ENCODE results near the gene ARHGAP32.

The ARHGAP32 gene

DNA sequence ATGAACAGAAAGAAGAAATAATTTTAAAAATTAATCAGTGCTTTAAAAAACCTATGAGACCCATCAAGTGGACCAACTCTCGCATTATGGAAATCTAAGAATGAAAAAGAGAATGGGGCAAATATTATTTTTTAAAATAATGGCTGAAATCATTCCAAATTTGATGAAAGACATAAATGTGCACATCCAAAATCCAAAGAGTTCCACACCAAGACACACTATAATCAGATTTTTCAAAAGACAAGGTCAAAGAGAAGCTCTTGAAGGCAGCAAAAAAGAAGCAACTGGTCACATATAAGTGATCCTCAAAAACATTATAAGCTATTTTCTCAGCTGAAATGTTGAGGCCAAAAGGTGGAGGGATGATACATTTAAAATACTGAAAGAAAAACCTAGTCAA, 85.3 kb downstream of the ARHGAP32 start:
- in situ Hi-C loops (cut with MboI; ENCODE audit: low pct_unique_long_range_greater_than_20kb, low sequenced_read_pairs, unreplicated experiment) = loop anchor here (25.0 kb wide), 1 partner anchor 206 kb away; no protein-coding TSS in a partner anchor
- TF ChIP-seq, protein P1, sequence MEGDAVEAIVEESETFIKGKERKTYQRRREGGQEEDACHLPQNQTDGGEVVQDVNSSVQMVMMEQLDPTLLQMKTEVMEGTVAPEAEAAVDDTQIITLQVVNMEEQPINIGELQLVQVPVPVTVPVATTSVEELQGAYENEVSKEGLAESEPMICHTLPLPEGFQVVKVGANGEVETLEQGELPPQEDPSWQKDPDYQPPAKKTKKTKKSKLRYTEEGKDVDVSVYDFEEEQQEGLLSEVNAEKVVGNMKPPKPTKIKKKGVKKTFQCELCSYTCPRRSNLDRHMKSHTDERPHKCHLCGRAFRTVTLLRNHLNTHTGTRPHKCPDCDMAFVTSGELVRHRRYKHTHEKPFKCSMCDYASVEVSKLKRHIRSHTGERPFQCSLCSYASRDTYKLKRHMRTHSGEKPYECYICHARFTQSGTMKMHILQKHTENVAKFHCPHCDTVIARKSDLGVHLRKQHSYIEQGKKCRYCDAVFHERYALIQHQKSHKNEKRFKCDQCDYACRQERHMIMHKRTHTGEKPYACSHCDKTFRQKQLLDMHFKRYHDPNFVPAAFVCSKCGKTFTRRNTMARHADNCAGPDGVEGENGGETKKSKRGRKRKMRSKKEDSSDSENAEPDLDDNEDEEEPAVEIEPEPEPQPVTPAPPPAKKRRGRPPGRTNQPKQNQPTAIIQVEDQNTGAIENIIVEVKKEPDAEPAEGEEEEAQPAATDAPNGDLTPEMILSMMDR (IDR thresholded peaks at IDR 0.05; ENCODE audit: extremely low read depth, insufficient read depth, missing control alignments) = no peak

GRCh38 chr11:129102756-129103155, 89.4 kb downstream of the ARHGAP32 start:
- TF ChIP-seq, protein P1 (IDR thresholded peaks at IDR 0.05; ENCODE audit: extremely low read depth, insufficient read depth, missing control alignments) = no peak
- in situ Hi-C loops (cut with MboI; ENCODE audit: low pct_unique_long_range_greater_than_20kb, low sequenced_read_pairs, unreplicated experiment) = loop anchor here (25.0 kb wide), 1 partner anchor 210 kb away; no protein-coding TSS in a partner anchor
- DNase-seq (ENCODE audit: low spot score) = no peak

More for the DNA sequence above, 85.3 kb downstream of the ARHGAP32 start:
- no peak for DNase-seq (ENCODE audit: low spot score)

- no peak for DNase-seq (ENCODE audit: low spot score)
- in situ Hi-C loops (cut with MboI; ENCODE audit: low pct_unique_long_range_greater_than_20kb, low sequenced_read_pairs, unreplicated experiment) = loop anchor here (25.0 kb wide), 1 partner anchor 210 kb away; no protein-coding TSS in a partner anchor
- TF ChIP-seq, protein P1 (IDR thresholded peaks at IDR 0.05; ENCODE audit: extremely low read depth, insufficient read depth, missing control alignments) = no peak
Measured at GRCh38 chr11:129102225-129102624, 89.9 kb downstream of the ARHGAP32 start.

- no peak for DNase-seq (ENCODE audit: low spot score)
- TF ChIP-seq, protein P1 (IDR thresholded peaks at IDR 0.05; ENCODE audit: extremely low read depth, insufficient read depth, missing control alignments) = no peak
- in situ Hi-C loops (cut with MboI; ENCODE audit: low pct_unique_long_range_greater_than_20kb, low sequenced_read_pairs, unreplicated experiment) = no loop called here
Measured at GRCh38 chr11:129093283-129093682, 98.8 kb downstream of the ARHGAP32 start.

DNA sequence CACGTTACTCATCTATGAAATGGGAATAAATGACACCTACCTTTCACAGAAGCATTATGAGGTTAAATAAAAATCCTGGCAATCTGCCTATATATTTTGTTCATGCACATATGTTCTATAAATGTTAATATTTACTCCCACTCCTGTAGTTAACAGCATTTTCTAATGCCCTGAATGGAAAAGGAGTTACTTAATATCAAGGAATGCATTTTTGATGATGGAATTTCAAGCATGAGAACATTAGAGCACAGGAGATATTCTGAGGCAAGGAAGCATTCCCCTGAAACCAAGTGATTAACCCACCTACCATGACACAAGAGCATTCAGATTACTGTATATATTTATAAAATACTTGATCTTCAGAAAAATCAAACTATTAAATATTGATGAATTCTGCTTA, 102.1 kb downstream of the ARHGAP32 start:
- no peak for DNase-seq (ENCODE audit: low spot score)
- in situ Hi-C loops (cut with MboI; ENCODE audit: low pct_unique_long_range_greater_than_20kb, low sequenced_read_pairs, unreplicated experiment) = no loop called here
- TF ChIP-seq, protein P1 (IDR thresholded peaks at IDR 0.05; ENCODE audit: extremely low read depth, insufficient read depth, missing control alignments) = no peak

- DNase-seq (ENCODE audit: low spot score) = no peak
Measured at GRCh38 chr11:129089279-129089678, 102.8 kb downstream of the ARHGAP32 start.

More at GRCh38 chr11:129089279-129089678, 102.8 kb downstream of the ARHGAP32 start:
- TF ChIP-seq, protein P1 (IDR thresholded peaks at IDR 0.05; ENCODE audit: extremely low read depth, insufficient read depth, missing control alignments) = no peak
- in situ Hi-C loops (cut with MboI; ENCODE audit: low pct_unique_long_range_greater_than_20kb, low sequenced_read_pairs, unreplicated experiment) = no loop called here
